Ectodermal cell (in vitro differentiated cells): ENCODE results near the gene SLC9A9.

Experiments
- H3K27ac ChIP-seq: 2 replicates; pipeline ENCODE4 v1.7.0; 2013; ENCODE audit warnings: mild to moderate bottlenecking, low read depth, low read length; ENCODE audit not compliant: insufficient read depth, poor library complexity, severe bottlenecking
- H3K27me3 ChIP-seq: 2 replicates; pipeline ENCODE4 v1.7.0; 2013; ENCODE audit warnings: mild to moderate bottlenecking, low read length; ENCODE audit not compliant: insufficient read depth, control insufficient read depth, poor library complexity, severe bottlenecking
- H3K36me3 ChIP-seq: one replicate; pipeline ENCODE4 v1.7.0; 2013; ENCODE audit warnings: low read length; ENCODE audit not compliant: control insufficient read depth, insufficient read depth
- H3K4me1 ChIP-seq: one replicate; pipeline ENCODE4 v1.7.0; 2013; ENCODE audit warnings: low read length; ENCODE audit not compliant: control insufficient read depth, insufficient read depth
- H3K4me3 ChIP-seq: 2 replicates; pipeline ENCODE4 v1.7.0; 2013; ENCODE audit warnings: low read depth, low read length, control low read depth; ENCODE audit not compliant: insufficient read depth
- H3K9me3 ChIP-seq: 2 replicates; pipeline ENCODE4 v1.7.0; 2013; ENCODE audit warnings: mild to moderate bottlenecking, low read length, moderate library complexity; ENCODE audit not compliant: control insufficient read depth
- WGBS, 2 experiments: methylation state at CpG; one replicate each; pipeline ENCODE4 v1.1.7; 2013; ENCODE audit warnings: missing lambda C conversion rate in 2 of 2; 5-methylcytosine and 5-hydroxymethylcytosine counted together

SLC9A9 gene

DNA sequence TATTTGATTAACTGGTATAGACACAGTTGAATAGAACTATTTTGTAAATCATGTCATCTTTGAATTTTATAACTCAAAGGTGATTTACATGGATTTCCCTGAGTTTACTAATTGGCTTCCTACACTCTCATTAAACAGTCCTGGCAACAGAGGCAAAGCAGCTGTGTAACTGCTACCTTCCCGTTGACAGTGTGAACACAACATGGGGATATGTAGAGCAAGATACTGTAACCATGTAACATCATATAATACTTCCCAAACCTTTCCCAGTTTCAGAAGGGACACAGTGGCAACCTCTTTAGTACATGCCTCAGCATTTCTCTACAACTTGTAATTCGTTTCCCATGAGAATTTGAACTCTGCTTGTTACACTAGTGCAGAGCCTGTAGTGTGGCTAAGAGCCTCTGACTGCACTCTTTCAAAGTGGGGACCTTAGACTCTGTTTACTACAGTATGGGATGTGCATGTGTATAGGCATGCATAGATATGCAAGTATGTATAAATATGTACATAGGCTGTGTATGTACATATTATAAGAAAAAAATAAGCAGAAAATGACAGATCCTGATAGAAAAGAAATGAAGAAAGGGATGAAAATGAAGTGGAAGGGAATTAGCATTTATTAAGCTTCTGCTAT lies 299.3 kb downstream of the SLC9A9 start:
- no peaks in the 10 kb centered on the region for H3K36me3 ChIP-seq
- 86 to 100% methylated on average over 2 of the region's 2 CpGs for WGBS, 2 experiments

DNA sequence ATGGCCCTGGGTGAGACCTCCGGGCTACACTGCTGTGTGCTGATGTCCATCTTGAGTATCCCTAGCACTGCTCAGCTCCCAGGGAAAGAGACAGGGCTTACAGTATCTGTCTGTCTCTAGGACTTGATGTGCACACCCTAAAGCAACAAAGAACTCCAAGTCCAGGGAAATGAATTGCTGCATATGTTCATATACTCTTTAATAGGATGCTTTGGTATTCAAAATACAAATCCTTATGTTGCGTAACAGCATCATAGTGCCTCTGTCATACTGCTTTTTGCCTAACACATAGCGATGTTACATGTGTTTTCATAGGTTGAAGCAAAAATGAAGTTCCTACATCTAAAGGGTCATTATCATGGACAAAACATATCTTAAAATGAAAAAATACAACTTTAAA lies 299.9 kb downstream of the SLC9A9 start:
- H3K27me3 ChIP-seq = no peaks in the 10 kb centered on the region
- 98 to 100% methylated on average over 3 of the region's 3 CpGs for WGBS, 2 experiments
- no peak overlapping the region for H3K4me3 ChIP-seq
- H3K4me1 ChIP-seq = no peaks in the 10 kb centered on the region
- H3K27ac ChIP-seq = no peak overlapping the region
- no peaks in the 10 kb centered on the region for H3K36me3 ChIP-seq
- H3K9me3 ChIP-seq = no peaks in the 10 kb centered on the region

More for the DNA sequence above, 299.3 kb downstream of the SLC9A9 start:
- Histone ChIP-seq H3K4me1 (no peaks in the 10 kb centered on the region), H3K4me3 (no peak overlapping the region), H3K27ac (no peak overlapping the region), H3K27me3 (no peaks in the 10 kb centered on the region), H3K9me3 (no peaks in the 10 kb centered on the region)

DNA sequence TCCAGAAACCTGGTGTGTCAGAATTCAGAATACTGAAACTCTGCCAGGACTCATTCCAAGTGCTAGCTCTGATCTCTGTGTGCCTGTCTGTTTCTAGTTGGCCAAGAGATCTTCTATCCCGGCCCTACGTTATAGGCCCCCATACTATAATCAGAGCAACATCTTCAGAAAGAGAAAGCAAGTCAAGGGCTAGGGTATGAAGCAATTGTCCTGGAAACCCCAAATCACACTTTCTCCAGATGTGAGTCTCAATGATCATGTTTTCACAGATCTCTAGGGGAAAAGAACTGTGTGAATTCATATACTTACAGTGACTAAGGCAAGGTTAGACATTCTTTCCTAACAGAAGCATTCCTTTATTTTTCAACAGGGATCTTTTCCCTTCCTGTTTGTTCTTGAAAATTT lies 309.7 kb downstream of the SLC9A9 start:
- WGBS, 2 experiments = 49 to 71% methylated on average over 2 of the region's 2 CpGs
- Histone ChIP-seq H3K27me3 (no peaks in the 10 kb centered on the region), H3K4me3 (no peak overlapping the region), H3K4me1 (no peaks in the 10 kb centered on the region), H3K9me3 (no peaks in the 10 kb centered on the region), H3K36me3 (no peaks in the 10 kb centered on the region), H3K27ac (no peak overlapping the region)

DNA sequence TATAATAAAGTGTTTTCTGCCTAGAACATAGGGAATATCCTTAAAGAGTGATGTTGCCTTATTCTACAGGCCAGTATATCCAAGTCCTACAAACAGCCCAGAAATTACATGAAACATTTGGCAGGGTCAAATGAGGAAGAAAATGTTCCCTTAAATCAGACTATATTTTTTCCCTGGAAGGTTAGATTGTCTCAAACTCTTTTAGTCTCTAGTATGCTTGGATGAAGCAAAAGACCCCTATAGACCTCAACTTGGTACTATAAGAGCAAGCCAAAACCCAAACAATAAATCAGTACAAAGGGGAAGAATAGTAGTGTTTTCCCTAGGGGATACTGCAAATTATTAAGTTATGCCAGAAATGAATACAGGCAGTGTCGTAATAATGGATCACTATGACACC lies 310.2 kb downstream of the SLC9A9 start:
- H3K27ac ChIP-seq = no peak overlapping the region
- no peak overlapping the region for H3K4me3 ChIP-seq
- no peaks in the 10 kb centered on the region for H3K27me3 ChIP-seq
- H3K36me3 ChIP-seq = no peaks in the 10 kb centered on the region
- 94 to 100% methylated on average over 1 of the region's 1 CpG for WGBS, 2 experiments
- H3K4me1 ChIP-seq = no peaks in the 10 kb centered on the region
- H3K9me3 ChIP-seq = no peaks in the 10 kb centered on the region

DNA sequence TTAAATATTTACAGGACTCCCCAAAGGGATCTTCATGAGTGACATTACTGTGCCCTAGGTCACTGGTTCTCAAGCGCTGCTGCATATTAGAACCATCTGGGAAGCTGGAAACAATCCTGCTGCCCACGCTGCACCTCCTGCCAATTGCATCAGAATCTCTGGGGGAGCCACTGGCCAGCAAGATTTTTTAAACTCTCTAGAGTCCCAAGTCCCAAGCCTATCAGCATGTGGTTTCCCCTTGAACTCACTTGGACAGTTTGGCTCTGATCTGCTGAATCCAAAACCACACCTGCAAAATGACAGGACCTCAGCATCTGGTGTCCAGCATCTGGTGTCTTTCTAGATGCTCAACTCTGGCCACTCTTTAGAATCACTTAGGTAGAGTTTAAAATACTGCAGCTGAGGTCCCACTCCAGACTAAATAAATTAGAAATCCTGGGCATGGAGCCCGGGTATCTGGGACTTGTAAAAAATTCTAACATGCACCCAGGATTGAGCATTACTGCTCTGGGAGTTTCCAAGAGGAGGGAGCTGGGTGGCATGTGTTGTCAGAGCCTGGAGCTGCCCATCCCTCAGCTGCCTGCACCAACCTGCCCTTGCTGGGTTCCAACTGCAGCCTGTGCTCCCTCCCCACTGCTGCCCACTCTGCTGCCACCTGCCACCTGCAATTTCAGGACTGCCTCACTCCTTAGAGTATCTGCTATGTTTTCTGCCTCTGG lies 311.3 kb downstream of the SLC9A9 start:
- H3K36me3 ChIP-seq = no peaks in the 10 kb centered on the region
- H3K4me1 ChIP-seq = no peaks in the 10 kb centered on the region
- no peak overlapping the region for H3K27ac ChIP-seq
- no peaks in the 10 kb centered on the region for H3K27me3 ChIP-seq
- no peak overlapping the region for H3K4me3 ChIP-seq
- H3K9me3 ChIP-seq = no peaks in the 10 kb centered on the region
- WGBS, 2 experiments = 86 to 87% methylated on average over 3 of the region's 3 CpGs

DNA sequence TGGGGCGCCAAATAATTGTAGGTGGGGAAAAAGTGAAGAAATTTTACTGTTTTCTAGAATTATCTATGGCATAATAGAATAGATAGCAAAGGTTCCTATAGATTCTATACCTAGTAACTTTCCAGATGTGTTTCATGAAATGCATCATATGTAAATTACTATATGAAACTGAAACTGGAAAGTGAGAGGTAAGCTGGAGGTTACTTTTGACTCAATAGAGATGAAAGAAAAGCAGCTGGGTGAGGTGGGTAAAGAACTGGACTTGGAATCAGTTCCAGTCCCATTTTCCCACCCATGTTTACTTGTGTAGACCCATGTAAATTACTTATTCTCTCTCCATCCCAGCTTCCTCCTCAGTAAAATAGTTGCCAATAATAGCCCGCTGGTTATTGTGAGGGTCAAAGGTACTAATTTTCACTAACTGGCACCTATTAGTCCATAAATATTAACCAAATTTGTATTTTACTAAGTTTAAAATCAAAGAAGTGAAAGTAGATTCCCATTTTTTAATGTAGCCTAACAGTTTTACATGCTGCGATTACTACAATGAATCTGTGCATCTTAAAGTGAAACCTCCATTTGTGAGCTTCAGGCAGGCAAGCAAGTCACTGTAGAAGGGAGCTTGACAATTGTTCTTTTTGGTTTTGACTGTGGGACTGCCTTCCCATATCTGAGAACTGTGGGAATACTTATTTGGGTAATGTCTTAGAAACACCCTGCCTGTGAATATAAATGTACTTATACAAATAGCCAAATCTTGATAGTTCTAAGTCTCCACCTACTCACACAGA lies 312.1 kb downstream of the SLC9A9 start:
- Histone ChIP-seq H3K36me3 (no peaks in the 10 kb centered on the region), H3K4me1 (no peaks in the 10 kb centered on the region), H3K4me3 (no peak overlapping the region), H3K9me3 (no peaks in the 10 kb centered on the region), H3K27me3 (no peaks in the 10 kb centered on the region), H3K27ac (no peak overlapping the region)
- 92 to 93% methylated on average over 2 to 3 of the region's 3 CpGs for WGBS, 2 experiments

DNA sequence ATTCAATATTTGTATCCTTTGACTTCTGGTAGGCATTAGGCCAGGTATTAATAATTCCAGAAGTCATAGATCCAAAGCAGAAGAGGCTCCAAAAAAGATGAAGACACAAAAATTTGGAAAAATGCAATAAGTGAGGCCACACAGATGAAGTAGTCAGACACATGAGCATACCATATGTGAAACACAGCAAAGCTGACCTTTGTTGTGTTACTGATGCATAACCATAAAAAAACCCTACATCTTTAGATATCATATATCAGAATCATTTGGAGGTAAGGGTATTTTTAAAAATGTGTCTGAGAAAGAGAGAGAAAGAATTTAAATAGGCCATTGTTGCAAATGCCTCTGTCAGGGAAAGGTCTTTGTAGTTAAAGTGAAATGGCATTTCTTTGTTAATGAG lies 314.9 kb downstream of the SLC9A9 start:
- Histone ChIP-seq H3K27ac (no peak overlapping the region), H3K27me3 (no peaks in the 10 kb centered on the region), H3K4me3 (no peak overlapping the region), H3K36me3 (no peaks in the 10 kb centered on the region), H3K4me1 (no peaks in the 10 kb centered on the region), H3K9me3 (no peaks in the 10 kb centered on the region)

DNA sequence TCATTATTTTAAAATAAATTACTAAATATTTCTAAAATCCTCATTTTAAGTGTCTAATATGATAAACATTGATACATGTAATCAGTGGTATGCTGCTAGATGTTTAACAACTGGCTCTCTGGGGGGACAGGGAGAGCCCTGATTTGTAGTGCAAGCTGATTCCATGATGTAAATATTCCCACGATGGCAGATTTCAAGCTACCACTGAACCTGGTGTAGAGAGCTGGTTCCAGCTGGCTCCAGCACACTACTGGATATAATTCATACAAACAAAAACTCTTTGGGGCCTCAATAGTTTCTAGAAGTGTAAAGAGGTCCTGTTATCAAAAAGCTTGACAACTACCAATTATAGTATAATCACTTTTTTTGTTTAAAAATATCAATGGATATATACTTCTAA lies 316.2 kb downstream of the SLC9A9 start:
- Histone ChIP-seq H3K4me1 (no peaks in the 10 kb centered on the region), H3K27me3 (no peaks in the 10 kb centered on the region)
- WGBS, 2 experiments = 100% methylated on average over 1 of the region's 1 CpG; no CpG with 5 or more reads in 1 of the 2 experiments

DNA sequence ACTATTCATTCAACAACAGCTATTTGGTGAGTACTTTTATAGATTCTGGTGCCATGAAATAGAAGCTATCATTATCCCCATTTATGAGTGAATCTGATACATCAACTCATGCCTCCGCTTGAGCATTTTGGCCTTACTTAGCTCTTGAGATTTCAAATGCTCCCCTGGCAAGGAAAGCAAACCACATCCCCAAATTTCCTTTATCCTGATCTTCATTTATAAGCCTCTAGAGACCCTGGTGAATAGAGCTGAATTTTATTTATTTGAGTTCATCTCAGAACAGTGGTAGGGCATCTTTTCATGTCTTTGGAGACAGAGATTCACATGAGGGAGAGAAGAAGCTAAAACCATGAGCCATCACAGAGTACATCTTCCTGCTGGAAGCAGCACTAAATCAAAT lies 317.2 kb downstream of the SLC9A9 start:
- WGBS, 2 experiments = 94 to 96% methylated on average over 1 of the region's 1 CpG

More for the DNA sequence above, 316.2 kb downstream of the SLC9A9 start:
- H3K36me3 ChIP-seq = no peaks in the 10 kb centered on the region
- no peak overlapping the region for H3K4me3 ChIP-seq
- no peak overlapping the region for H3K27ac ChIP-seq
- no peaks in the 10 kb centered on the region for H3K9me3 ChIP-seq

DNA sequence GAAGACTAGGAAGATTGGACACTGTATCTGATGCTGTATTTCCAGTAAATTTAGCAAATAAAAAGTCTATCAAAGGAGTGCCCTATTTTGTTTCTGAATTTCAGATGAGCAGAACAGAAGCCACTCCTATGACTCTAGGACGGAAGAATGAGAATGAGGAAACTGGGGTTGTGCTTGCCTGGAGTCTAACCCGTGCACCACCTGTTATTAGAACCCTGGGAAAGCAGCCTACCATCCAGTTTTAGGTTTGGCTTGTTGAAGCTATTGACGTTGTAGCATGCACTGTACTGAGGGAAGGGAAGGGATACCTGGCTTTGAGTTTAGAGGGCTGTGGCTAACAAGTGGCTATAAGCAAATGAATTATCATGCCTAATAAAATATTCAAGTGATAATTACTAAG lies 318.5 kb downstream of the SLC9A9 start:
- no peaks in the 10 kb centered on the region for H3K9me3 ChIP-seq
- H3K27ac ChIP-seq = no peak overlapping the region
- no peak overlapping the region for H3K4me3 ChIP-seq
- no peaks in the 10 kb centered on the region for H3K36me3 ChIP-seq
- H3K4me1 ChIP-seq = no peaks in the 10 kb centered on the region
- no peaks in the 10 kb centered on the region for H3K27me3 ChIP-seq
- WGBS, 2 experiments = 90 to 98% methylated on average over 3 of the region's 3 CpGs

More for the DNA sequence above, 317.2 kb downstream of the SLC9A9 start:
- H3K4me1 ChIP-seq = no peaks in the 10 kb centered on the region
- no peaks in the 10 kb centered on the region for H3K27me3 ChIP-seq
- H3K9me3 ChIP-seq = no peaks in the 10 kb centered on the region
- H3K4me3 ChIP-seq = no peak overlapping the region
- no peaks in the 10 kb centered on the region for H3K36me3 ChIP-seq
- no peak overlapping the region for H3K27ac ChIP-seq
